LHCN-M2 (cell line): ENCODE measurements around the gene TEKT3. TPM values are rescaled to one million over a fixed set of nuclear protein-coding genes. Genes with fewer than 3 reads are reported as not detected.

ENCODE experiments used
- DNase-seq: peaks from one replicate; pipeline ENCODE4 v3.0.0-alpha.2; 2012; ENCODE audit warnings: low read depth
- polyA plus RNA-seq: library from polyadenylated mRNA; unstranded; fragments of >200 nt; gene quantifications from one replicate; pipeline ENCODE4 v1.2.1, GENCODE V29; 2012; ENCODE audit warnings: missing spikeins
- total RNA-seq: library from RNA; depleted of rRNA; stranded (reverse); fragments of >200 nt; gene quantifications from 2 replicates; pipeline ENCODE4 v1.2.3, GENCODE V29; 2014; rRNA removed

The TEKT3 gene
- total RNA-seq = 0.06 TPM in 1 of 2 replicates, not detected in the other
- polyA plus RNA-seq = 0.39 TPM

DNA sequence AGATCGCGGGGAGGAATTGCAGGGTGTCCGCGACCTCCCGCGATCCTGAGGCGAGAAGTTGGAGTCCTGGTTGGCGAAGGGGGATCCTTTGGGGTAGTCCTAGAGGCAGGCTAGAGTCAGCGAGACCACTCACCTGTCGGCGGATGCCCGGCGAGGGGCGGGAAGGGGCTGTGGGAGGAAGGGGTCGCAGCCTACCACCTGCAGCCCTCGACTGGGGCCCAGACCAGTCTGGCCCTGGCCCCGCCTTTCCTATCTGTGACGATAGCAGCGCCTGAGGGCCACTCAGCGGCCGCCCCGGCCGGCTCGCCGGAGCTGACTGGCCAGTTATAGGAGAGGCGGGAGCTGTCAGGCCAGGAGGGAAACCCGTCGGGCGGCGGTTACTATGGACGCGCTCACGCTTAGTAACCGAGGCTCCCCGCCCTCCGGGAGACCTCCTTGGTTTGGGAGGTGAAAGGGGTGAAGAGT lies at the start of gene TEKT3:
TEKT3 (minus strand) TSS at position 213 of the 465 bp plus-strand sequence. CDS start 10,012 bp downstream, outside the sequence.
- peak; percentile 32 for DNase-seq

DNA sequence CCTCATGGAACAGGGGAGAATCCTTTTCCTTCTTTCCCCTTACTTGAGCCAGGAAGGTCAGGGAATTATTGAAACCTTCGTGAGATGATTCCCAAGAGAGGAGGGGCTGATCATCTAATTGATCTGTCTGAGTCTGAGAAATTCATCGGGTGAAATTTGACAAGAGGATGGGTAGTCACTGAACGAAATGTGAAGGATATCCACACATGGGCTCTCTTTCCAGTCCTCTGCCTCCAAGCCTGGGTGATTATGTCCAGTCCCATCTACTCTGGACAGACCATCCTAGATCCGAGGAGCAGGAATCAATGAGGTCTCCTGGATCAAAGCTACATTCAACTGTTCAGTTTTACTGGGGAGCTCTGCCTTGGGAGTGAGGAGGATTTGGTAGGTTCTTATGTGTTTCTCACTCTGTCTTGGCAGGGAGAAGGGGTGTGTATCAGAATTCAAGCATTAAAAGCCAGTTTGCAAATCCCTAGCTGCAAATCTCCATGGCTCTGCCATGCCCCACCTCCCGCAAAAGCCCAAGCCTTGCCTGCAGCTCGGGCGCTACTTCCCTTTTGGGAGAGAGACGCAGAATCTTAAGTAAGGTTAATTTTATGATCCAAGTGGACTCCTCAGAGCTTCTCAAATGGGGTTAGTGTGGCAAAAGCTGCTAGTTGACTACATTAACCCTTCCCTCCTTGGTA lies 47.1 kb upstream of the TEKT3 start:
- DNase-seq = no peak

DNA sequence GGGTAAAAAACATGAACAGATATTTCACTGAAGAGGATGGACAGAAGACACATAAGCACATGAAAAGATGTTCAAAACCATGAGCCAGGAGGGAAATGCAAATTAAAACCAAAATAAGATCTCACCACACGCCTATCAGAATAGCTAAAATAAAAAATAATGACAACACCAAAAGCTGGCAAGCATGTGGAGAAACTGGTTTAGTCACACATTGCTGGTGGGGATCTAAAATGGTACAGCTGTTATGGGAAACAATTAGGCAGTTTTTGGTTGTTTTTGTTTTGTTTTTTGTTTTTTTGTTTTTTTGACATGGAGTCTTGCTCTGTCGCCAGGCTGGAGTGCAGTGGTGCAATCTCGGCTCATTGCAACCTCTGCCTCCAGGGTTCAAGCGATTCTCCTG lies 44.7 kb upstream of the TEKT3 start:
- no peak for DNase-seq

DNA sequence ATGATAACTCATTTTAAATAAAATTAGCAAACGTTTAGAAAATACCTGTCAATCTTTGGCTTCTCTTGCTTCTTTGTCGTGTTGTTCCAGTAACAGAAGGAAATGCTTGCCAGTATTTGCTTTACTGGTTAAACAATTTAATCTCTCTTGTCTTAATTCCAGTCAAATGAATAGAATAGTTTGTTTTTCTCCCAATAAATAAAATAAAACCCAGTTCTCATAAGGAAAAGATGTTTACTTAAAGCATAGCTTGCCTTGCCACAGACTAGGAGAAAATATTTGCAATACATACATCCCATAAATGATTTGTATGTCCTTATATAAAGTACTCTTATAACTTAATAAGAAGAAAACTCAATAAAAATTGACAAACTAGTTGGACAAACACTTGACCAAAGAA lies 43.9 kb upstream of the TEKT3 start:
- DNase-seq = no peak

DNA sequence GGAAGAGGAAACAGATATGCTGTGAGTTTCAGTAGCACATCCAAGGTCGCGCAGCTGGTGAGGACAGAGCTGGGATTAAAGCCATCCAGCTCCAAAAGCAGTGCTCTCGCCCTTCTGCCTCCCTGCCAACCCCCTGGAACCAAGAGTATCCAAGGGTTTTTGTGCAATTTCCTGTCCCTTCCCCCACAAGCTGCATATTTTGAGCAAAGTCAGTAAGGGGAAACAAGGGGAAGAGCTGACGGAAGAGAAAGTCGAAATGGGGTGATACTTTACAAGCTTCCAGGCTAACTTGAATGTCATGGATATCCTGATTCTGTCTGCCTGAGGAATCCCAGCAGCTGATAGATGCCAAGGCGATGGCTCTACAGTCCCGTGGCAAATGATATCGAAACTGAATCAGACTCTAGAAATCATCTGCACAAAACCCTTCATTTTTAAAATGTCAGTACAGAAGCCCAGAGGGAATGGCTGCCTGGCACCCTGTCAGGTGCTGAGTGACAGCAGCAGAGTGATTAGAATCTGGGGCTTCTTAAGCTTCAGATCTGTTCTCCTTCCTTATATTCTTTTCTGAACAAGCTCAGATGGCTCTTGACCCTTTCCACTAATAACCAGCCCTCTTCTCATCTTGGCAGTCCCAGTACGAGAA lies 42.9 kb upstream of the TEKT3 start:
- DNase-seq = peak; percentile 65

DNA sequence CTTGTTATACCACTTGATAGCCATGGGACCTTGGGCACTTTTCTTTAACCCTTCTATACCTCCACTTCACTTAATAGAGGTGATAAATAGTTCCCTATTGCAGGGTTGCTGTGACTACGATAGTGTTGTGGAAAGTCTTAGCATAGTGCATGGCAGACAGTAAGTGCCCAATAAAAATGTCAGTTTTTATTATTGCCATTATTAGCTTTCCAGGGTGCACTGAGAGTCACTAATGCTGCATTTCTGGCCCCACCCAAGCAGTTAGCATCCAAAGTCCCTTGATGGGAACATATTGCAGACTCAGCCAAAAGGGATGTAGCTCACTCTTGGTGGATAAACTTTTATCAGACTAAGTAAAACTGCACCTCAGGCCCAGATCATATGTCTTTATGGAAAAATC lies 41.5 kb upstream of the TEKT3 start:
- no peak for DNase-seq

DNA sequence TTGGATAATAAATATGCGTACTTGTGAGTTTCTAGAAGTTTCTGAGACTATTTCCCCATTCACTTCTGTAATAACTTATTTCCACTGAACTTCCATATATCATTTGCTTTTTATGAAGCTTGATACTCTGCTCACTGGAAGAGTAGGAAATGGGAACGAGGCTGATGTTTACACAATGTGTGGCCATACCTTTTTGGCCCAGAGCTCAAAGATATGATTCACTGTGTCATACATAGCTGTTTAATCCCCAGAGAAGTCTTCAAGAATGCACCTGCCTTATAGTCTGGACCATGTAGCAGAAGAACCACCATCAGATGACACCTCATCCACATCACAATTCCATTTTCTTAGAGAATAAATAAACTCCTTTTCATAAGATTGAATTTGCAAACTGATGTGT lies 40.3 kb upstream of the TEKT3 start:
- DNase-seq = no peak

DNA sequence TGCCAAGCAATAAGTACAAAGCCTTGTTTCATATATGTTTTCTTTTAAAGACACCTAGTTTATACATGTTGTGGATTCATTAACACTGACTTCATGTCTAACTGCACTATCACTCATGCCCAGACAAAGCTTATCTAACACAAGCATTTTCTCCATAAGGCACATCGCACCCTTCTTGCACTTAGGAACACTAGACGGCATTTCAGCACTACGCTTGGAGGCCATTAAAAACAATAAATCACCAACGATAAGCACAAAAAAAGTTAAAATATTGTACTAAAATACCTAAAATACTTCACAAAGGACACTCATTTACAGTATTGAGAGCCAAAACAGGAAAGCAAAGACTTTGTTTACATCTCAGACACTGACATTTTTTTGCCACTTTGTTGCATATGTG lies 39.0 kb upstream of the TEKT3 start:
- DNase-seq = no peak

DNA sequence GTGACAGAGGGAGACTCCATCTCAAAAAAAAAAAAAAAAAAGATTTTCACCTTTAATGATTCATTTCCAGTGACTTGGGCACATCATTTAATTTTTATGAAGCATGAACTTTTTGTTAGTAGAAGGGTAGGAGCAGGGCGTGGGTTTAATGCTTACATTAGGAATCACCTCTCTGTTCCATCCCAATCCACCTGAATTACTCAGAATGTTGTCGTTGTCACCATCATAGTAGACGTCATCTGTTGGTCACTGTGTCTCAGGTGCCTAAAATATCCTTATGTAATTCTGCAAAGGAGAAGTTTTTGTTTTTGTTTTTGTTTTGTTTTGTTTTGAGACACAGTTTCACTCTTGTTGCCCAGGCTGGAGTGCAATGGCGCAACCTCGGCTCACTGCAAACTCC lies 38.3 kb upstream of the TEKT3 start:
- DNase-seq = no peak

DNA sequence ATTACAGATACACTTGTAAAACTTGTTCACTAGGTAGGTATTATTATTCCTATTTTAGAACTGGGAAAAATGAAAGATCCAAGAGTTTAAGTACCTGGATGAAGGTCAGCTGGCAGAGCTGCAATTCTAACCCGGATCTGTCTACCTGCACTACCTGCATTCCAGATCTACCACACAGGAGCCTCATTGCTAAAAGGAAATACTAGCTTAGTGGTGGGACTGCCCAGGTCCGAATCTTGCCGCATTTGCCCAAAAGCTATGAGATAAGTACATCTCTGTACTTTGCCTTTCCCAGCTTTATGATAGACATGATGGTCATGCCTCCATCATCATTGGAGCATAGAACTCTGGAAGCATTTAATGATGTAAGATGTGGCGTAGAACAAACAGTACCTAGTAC lies 36.8 kb upstream of the TEKT3 start:
- no peak for DNase-seq

DNA sequence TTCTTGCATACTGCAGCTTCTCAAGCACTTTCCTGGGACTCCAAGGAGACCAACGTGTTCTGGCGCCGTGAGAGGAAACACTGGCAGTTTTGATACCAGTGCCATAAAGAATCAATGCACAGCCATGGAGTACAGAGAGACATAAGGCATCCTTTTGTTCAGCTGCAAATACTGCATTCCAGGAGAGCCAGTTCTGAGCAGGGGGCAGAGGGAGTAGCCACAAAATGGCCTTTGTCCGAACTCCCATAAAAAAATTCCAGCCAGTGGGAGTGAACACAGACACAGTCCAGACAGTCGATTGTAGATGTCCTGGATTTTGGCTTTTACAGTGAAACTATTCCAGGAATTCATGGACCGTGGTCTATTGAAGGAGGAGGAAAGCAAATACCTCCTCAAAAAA lies 36.2 kb upstream of the TEKT3 start:
- peak; percentile 72 for DNase-seq

DNA sequence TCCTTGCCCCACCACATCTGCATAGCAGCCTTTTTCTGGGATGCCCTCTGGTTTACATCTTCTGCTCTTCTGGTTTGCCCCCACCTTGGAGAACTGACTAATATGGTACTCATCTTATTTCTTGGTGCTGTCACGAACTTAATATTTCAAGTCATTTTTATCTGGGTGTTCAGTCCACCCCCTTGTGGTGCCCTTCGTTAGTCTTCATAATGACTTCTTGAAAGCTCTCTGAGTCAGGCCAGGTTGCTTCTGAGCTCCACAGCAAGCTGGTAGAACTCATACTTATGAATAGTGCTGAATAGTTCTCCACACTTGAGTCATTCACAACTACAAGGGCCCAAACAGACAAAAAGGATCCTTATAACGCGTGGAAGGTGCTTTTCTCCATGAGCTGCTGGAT lies 35.8 kb upstream of the TEKT3 start:
- peak; percentile 84 for DNase-seq

DNA sequence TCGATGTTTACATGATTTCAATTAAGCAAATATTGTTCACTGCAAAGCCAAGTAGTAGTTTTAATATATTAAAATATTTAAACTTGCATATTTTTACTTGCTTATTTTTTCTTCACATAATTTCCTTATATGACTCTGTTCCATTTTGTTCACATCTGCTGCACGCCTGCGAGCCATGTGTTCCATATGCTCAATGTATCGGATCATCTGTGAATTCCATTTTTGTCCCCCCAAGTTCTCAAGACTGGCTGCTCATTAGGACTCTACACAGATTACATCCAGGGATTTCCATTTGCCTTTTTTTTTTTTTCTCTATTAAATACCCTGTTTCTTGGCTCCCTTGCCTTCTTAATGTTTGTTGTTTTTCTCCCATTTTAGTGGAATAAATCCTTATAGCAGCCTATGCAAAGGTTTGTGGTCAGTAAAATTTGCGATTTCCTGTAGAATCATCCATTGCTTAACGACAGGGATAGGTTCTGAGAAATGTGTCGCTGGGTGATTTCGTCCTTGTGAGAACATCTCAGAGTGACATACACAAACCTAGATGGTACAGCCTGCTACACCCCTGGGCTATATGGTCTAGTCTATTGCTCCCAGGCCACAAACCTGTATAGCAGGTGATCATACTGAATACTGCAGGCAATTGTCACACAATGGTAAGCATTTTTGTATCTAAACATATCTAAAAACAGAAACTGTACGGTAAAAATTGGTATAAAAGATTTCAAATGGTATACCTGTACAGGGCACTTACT lies 30.2 kb upstream of the TEKT3 start:
- DNase-seq = no peak

DNA sequence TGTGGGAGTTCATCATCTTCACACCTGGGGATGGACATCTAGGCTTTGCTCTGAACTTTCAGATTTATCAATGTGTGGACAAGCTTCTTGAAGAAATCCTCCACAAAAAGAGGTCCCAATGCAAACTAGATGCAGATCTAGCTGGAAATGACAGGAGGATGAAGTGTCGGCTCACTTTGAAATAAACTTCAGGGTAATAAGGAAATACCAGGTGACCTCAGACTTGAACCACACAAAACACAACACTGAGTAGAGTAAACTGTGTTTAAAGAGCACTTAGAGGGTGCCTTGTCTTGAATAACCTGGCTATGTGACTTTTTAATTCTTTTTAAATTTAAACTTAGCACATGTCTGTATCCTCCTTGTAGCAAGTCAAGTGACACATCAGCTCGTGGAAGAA lies 27.2 kb upstream of the TEKT3 start:
- no peak for DNase-seq

DNA sequence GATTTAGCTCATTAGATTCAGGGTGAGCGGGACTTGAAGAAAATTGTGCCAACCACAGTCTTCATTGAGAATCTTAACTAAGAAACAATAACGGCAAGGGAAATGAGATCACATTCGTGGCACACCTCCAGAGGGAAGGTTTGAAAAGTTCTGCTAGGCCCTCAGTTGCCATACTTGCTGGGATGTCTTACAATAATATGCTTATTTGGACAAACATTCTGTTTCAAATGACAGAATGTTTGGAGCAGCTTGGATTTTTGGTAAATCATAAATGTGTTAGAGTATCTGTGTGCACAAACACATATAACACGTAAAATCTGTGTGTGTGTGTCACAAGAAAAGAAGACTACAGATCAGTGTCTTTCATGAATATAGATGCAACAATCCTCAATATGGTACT lies 24.6 kb upstream of the TEKT3 start:
- DNase-seq = no peak

DNA sequence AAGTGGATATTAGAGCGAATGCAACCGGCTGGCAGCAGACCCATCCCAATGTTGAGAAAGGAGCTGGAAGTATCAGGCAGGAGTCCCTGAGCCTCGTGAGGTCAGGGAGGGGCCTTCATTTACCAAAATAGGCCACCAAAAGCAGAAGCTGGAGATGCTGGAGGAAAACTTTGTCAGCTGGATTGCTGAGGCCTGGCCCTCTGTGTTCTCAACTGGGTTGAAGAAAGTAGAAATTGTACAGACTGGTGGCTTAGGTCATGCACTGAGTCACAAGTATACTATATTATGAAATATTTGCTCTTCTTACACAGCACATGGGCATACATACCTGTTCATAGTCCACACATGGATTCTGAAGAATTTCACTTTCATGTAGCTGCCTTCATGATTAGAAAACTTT lies 23.2 kb upstream of the TEKT3 start:
- DNase-seq = no peak

DNA sequence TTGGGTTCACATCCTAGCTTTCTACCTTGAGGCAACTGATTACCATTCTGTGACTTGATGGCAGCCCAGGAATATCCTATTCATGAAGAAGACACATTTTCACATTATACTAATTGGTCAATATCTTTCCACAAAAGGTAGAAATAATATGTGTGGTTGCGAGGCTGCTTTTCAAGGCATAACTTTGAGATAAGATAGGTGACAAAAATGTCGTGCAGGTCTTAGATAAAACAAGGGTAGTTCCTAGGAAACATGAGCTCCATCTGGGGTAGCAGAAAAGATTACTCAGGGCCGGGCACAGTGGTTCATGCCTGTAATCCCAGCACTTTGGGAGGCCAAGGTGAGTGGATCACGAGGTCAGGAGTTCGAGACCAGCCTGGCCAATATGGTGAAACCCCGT lies 22.3 kb upstream of the TEKT3 start:
- DNase-seq = no peak

DNA sequence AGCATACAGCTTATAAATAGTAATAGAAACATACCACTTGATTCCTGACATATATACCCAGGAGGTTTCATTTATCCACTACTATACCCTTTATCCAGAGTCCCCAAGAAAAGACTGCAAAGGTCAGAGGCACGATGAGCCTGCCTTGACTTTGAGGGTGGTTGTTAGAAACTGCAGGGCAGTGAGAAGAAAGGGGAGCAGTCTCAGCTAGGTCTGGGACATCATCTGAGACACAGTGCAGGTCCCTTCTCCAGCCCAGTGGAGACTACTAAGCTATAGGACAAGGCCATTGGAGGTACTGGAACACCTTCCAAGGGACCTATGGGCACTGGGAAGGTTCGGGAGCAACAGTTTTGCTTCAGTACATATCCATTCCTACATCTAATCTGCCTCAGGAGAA lies 20.2 kb upstream of the TEKT3 start:
- no peak for DNase-seq

DNA sequence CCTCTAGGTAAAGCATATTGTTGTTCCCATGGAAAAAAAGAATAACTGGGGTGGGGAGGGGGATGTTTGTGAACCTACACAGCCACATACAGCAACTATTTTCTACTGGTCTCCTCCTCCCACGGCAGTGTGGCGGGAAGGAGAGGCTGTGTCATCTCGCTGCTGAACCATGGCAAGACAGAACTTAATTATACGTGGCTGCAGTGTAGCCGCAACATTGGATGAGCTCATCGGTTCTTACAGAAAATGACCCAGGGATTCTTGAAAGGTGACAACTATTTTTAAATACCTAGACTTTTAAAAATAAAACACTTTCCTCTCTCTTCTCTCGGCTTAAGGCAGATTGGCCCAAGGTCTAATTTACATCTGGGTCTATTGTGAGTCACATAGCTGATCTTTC lies 19.8 kb upstream of the TEKT3 start:
- DNase-seq = no peak

DNA sequence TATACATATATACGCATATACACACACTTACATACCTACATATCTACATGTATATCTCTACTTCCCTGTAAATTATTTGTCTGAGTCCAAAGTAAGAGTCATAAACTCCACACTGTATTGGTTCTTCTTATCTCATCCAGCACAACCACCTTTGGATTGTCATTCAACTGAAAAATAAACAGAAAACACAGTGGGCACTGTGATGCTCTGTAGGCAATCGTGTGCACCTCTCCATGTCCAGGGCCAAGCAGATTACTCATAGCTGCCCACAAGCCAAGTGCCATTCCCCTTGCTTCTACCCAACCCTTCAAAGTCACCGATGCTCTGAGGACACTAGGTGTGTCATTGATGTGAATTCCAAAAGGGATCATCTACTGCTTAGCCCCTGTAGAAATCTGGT lies 12.9 kb upstream of the TEKT3 start:
- DNase-seq = no peak

DNA sequence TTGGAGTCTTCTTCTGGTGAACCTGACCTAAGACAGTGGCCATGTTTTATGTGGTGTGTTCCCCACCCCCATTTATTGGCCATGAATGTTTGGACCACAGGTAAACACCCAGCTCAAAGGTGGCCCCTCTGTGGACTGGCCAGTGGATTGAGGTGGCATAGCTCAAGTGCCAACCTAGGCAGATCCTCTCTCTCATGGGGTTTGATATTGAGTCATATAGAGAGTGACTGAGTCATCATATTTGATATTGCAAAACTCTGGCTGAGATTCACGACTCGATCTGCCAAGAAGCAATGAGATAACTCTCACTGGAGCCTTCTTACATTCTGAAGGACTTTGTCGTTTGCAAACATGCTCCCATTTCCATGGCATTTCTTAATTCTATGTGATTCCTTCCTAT lies 10.5 kb upstream of the TEKT3 start:
- DNase-seq = peak; percentile 77

DNA sequence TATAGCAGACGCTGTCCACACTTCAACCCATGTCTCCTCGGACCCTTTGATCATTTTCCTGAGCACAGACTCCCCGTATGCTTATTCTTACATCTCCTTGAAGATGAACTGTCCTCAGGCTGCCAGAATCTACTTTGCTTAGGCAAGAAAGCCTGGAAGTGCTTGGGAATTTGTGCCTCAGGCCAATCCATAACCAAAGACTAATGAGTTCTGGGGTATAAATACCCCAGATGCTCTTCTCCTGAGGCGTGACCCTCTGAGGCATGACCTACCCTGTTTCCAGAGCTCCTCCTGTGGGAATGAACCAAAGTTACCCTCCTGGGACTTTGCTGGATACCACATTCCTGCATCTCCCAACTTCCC lies 10.1 kb upstream of the TEKT3 start:
- DNase-seq = no peak
